HL-60 (cell line): ENCODE data around the gene ITGAV.

Experiments used
- DNase-seq, 2 experiments: peaks; one replicate each; pipeline ENCODE4 v3.0.0-alpha.2; 2010 to 2020; ENCODE audit warnings: low read depth in 1 of 2, low spot score in 1 of 2
- H3K27ac ChIP-seq: fragments of 250-450 bp; sonication (Bioruptor Pico); replicated peaks from 2 replicates; pipeline ENCODE4 v1.5.1; 2020; ENCODE audit warnings: mild to moderate bottlenecking, moderate library complexity
- H3K27me3 ChIP-seq: fragments of 250-450 bp; sonication (Bioruptor Pico); 2 replicates; pipeline ENCODE4 v1.5.1; 2021; ENCODE audit warnings: mild to moderate bottlenecking, moderate library complexity; ENCODE audit not compliant: insufficient read depth, poor library complexity, severe bottlenecking
- H3K4me3 ChIP-seq: replicated peaks from 2 replicates; pipeline ENCODE4 v1.5.1; 2011; ENCODE audit warnings: mild to moderate bottlenecking, control low read depth, low read length; ENCODE audit not compliant: insufficient read depth
- CTCF ChIP-seq: IDR thresholded peaks from one replicate; pipeline ENCODE4 v1.5.1; 2011; ENCODE audit warnings: low read length, control low read depth, inconsistent platforms; ENCODE audit not compliant: insufficient read depth
- GABPA ChIP-seq: IDR thresholded peaks from 2 replicates; pipeline ENCODE4 v1.6.1; 2012; ENCODE audit warnings: low read depth
- POLR2AphosphoS5 ChIP-seq: IDR thresholded peaks from 2 replicates; pipeline ENCODE4 v1.6.1; 2012; ENCODE audit warnings: low read depth
- REST ChIP-seq: IDR thresholded peaks from 2 replicates; pipeline ENCODE4 v1.6.1; 2012; ENCODE audit warnings: low read depth; ENCODE audit not compliant: insufficient replicate concordance
- SPI1 ChIP-seq: IDR thresholded peaks from 2 replicates; pipeline ENCODE4 v1.6.1; 2012; ENCODE audit warnings: low read depth, mild to moderate bottlenecking, borderline replicate concordance

ITGAV gene

GRCh38 chr2:186612026-186612425, 22.2 kb downstream of the ITGAV start:
- no peaks in the 10 kb centered on the region for H3K27me3 ChIP-seq
- no peak for DNase-seq
- H3K4me3 ChIP-seq: no peak overlapping the region
- TF ChIP-seq SPI1 (no peak), GABPA (no peak), REST (no peak), CTCF (no peak), POLR2AphosphoS5 (no peak)
- H3K27ac ChIP-seq: no peak overlapping the region

- H3K27me3 ChIP-seq: no peaks in the 10 kb centered on the region
- TF ChIP-seq SPI1: no peak
- no peak for TF ChIP-seq GABPA
- TF ChIP-seq REST: no peak
- TF ChIP-seq POLR2AphosphoS5: no peak
- TF ChIP-seq CTCF: no peak
- H3K27ac ChIP-seq: no peak overlapping the region
- no peak overlapping the region for H3K4me3 ChIP-seq
- no peak for DNase-seq
These were observed 22.9 kb downstream of the ITGAV start for GRCh38 chr2:186612555-186613440.

GRCh38 chr2:186614373-186614772, 24.5 kb downstream of the ITGAV start:
- no peak for TF ChIP-seq SPI1
- no peak for TF ChIP-seq POLR2AphosphoS5
- no peak for TF ChIP-seq REST
- TF ChIP-seq CTCF: no peak
- TF ChIP-seq GABPA: no peak
- no peak for DNase-seq
- Histone ChIP-seq H3K27me3 (no peaks in the 10 kb centered on the region), H3K27ac (no peak overlapping the region), H3K4me3 (no peak overlapping the region)
